Stimulated activated CD4-positive, alpha-beta T cell treated with anti-CD3 and anti-CD28 coated beads, TNF-alpha, amount 100 ng/mL, for 48 hours (primary cell): ENCODE data around the gene CLK1.
"Not testable (repeated sequence)": the region's sequence is repeated elsewhere in the genome, so short reads cannot be mapped to it uniquely, and the experiment has no call there.

Source experiments
- DNase-seq, 3 donors: peaks; one replicate each; pipeline ENCODE4 v3.0.0-alpha.2; 2020; ENCODE audit warnings: low read depth in 3 of 3

Gene CLK1

GRCh38 chr2:200851398-200852248 lies 12.8 kb downstream of the CLK1 start:
- no peak for DNase-seq

- DNase-seq = no peak
Observed at GRCh38 chr2:200850512-200851256, 13.8 kb downstream of the CLK1 start.

- no peak for DNase-seq
Observed at GRCh38 chr2:200847939-200848338, 16.5 kb downstream of the CLK1 start.

- DNase-seq = no peak
Observed at GRCh38 chr2:200847269-200847668, 17.2 kb downstream of the CLK1 start.

GRCh38 chr2:200845669-200846325 lies 18.7 kb downstream of the CLK1 start:
- DNase-seq = no peak

- no peak for DNase-seq
Observed at GRCh38 chr2:200845194-200845593, 19.3 kb downstream of the CLK1 start.

GRCh38 chr2:200843993-200844948 lies 20.2 kb downstream of the CLK1 start:
- DNase-seq = no peak

- no peak for DNase-seq
Observed at GRCh38 chr2:200839513-200839912, 24.9 kb downstream of the CLK1 start.

- no peak for DNase-seq
Observed at GRCh38 chr2:200834701-200835100, 29.8 kb downstream of the CLK1 start.

- no peak for DNase-seq
Observed at GRCh38 chr2:200829258-200829655, 35.2 kb downstream of the CLK1 start.

GRCh38 chr2:200828572-200829257 lies 35.7 kb downstream of the CLK1 start:
- no peak for DNase-seq

- DNase-seq = no peak
Observed at GRCh38 chr2:200828104-200828503, 36.4 kb downstream of the CLK1 start.

- DNase-seq = no peak
Observed at GRCh38 chr2:200821686-200822245, 42.7 kb downstream of the CLK1 start.

GRCh38 chr2:200820573-200821234 lies 43.8 kb downstream of the CLK1 start:
- DNase-seq = no peak

GRCh38 chr2:200818732-200819131 lies 45.7 kb downstream of the CLK1 start:
- not testable (repeated sequence) for DNase-seq

GRCh38 chr2:200814917-200815316 lies 49.5 kb downstream of the CLK1 start:
- DNase-seq = no peak

- DNase-seq = peak in 2 of 3 donors; percentile 6
Observed at GRCh38 chr2:200814276-200814815, 50.1 kb downstream of the CLK1 start.

GRCh38 chr2:200812122-200813022 lies 52.1 kb downstream of the CLK1 start:
- DNase-seq = peak; percentile 24 to 46 (median 36)
